Subcutaneous abdominal adipose tissue (tissue), 5 donors: ENCODE data around the gene FRAS1.
"Not testable (repeated sequence)": the region's sequence is repeated elsewhere in the genome, so short reads cannot be mapped to it uniquely, and the experiment has no call there.

ENCODE experiments used
- H3K27ac ChIP-seq: one replicate; pipeline ENCODE4 v1.7.0; 2013; ENCODE audit warnings: low read depth, mild to moderate bottlenecking, inconsistent platforms, low read length, moderate library complexity
- H3K27me3 ChIP-seq, 5 donors: one replicate each; pipeline ENCODE4 v1.7.0; 2013; ENCODE audit warnings: low read length in 5 of 5, inconsistent platforms in 1 of 5; ENCODE audit not compliant: control insufficient read depth in 5 of 5, insufficient read depth in 4 of 5
- H3K36me3 ChIP-seq, 5 donors: one replicate each; pipeline ENCODE4 v1.7.0; 2013; ENCODE audit warnings: low read length in 5 of 5; ENCODE audit not compliant: control insufficient read depth in 5 of 5, insufficient read depth in 5 of 5
- H3K4me1 ChIP-seq, 5 donors: one replicate each; pipeline ENCODE4 v1.7.0; 2013; ENCODE audit warnings: low read length in 5 of 5, mild to moderate bottlenecking in 3 of 5, moderate library complexity in 1 of 5; ENCODE audit not compliant: control insufficient read depth in 5 of 5, insufficient read depth in 5 of 5
- H3K4me3 ChIP-seq, 5 donors: one replicate each; pipeline ENCODE4 v1.7.0; 2013; ENCODE audit warnings: low read length in 5 of 5, low read depth in 1 of 5
- H3K9ac ChIP-seq, 5 donors: one replicate each; pipeline ENCODE4 v1.7.0; 2013; ENCODE audit warnings: low read length in 5 of 5, mild to moderate bottlenecking in 4 of 5, moderate library complexity in 3 of 5
- H3K9me3 ChIP-seq, 5 donors: one replicate each; pipeline ENCODE4 v1.7.0; 2013; ENCODE audit warnings: low read length in 5 of 5; ENCODE audit not compliant: control insufficient read depth in 5 of 5
- donor health status: healthy.
- donor health status: healthy.
- donor health status: healthy.
- donor health status: healthy.
- donor health status: healthy.

The FRAS1 gene

GRCh38 chr4:78247536-78248285 lies 190.6 kb downstream of the FRAS1 start:
- Histone ChIP-seq H3K36me3 (no peaks in the 10 kb centered on the region), H3K27me3 (no peaks in the 10 kb centered on the region), H3K4me1 (no peaks in the 10 kb centered on the region), H3K4me3 (no peak overlapping the region), H3K9ac (no peak overlapping the region), H3K9me3 (peaks cover 0 to 7% (median 4%) of the 10 kb centered on the region in 5 donors), H3K27ac (no peak overlapping the region)

- Histone ChIP-seq H3K4me1 (no peaks in the 10 kb centered on the region), H3K9me3 (peaks cover 3 to 19% (median 10%) of the 10 kb centered on the region in 5 donors), H3K36me3 (no peaks in the 10 kb centered on the region), H3K9ac (no peak overlapping the region), H3K27me3 (no peaks in the 10 kb centered on the region), H3K27ac (no peak overlapping the region), H3K4me3 (no peak overlapping the region)
Observed at GRCh38 chr4:78250500-78250899, 193.4 kb downstream of the FRAS1 start.

GRCh38 chr4:78252773-78253172 lies 195.7 kb downstream of the FRAS1 start:
- not testable (repeated sequence) for H3K36me3 ChIP-seq, H3K4me3 ChIP-seq, H3K4me1 ChIP-seq, H3K27ac ChIP-seq, H3K9ac ChIP-seq, H3K27me3 ChIP-seq
- H3K9me3 ChIP-seq: peaks cover 3 to 19% (median 10%) of the 10 kb centered on the region in 5 donors

- no peak overlapping the region for H3K27ac ChIP-seq
- no peaks in the 10 kb centered on the region for H3K4me1 ChIP-seq
- no peak overlapping the region for H3K4me3 ChIP-seq
- no peaks in the 10 kb centered on the region for H3K36me3 ChIP-seq
- no peak overlapping the region for H3K9ac ChIP-seq
- no peaks in the 10 kb centered on the region for H3K27me3 ChIP-seq
- H3K9me3 ChIP-seq: peaks cover 3 to 19% (median 10%) of the 10 kb centered on the region in 5 donors
Observed at GRCh38 chr4:78254893-78255292, 197.8 kb downstream of the FRAS1 start.

GRCh38 chr4:78265006-78265405 lies 207.9 kb downstream of the FRAS1 start:
- Histone ChIP-seq H3K9me3 (peaks cover 0 to 13% (median 8%) of the 10 kb centered on the region in 5 donors), H3K27me3 (no peaks in the 10 kb centered on the region), H3K36me3 (no peaks in the 10 kb centered on the region), H3K4me1 (peaks cover 0 to 2% (median 0%) of the 10 kb centered on the region in 5 donors), H3K4me3 (no peak overlapping the region), H3K27ac (no peak overlapping the region), H3K9ac (no peak overlapping the region)

- Histone ChIP-seq H3K4me1 (peaks cover 0 to 2% (median 0%) of the 10 kb centered on the region in 5 donors), H3K4me3 (no peak overlapping the region), H3K27me3 (no peaks in the 10 kb centered on the region), H3K27ac (no peak overlapping the region), H3K9ac (no peak overlapping the region), H3K36me3 (no peaks in the 10 kb centered on the region), H3K9me3 (peaks cover 0 to 13% (median 8%) of the 10 kb centered on the region in 5 donors)
Observed at GRCh38 chr4:78267790-78268189, 210.7 kb downstream of the FRAS1 start.

GRCh38 chr4:78268597-78268996 lies 211.5 kb downstream of the FRAS1 start:
- no peak overlapping the region for H3K4me3 ChIP-seq
- H3K36me3 ChIP-seq: no peaks in the 10 kb centered on the region
- H3K9ac ChIP-seq: no peak overlapping the region
- peaks cover 0 to 13% (median 8%) of the 10 kb centered on the region in 5 donors for H3K9me3 ChIP-seq
- peaks cover 0 to 2% (median 0%) of the 10 kb centered on the region in 5 donors for H3K4me1 ChIP-seq
- H3K27me3 ChIP-seq: no peaks in the 10 kb centered on the region
- H3K27ac ChIP-seq: no peak overlapping the region

GRCh38 chr4:78275450-78275849 lies 218.3 kb downstream of the FRAS1 start:
- not testable (repeated sequence) for H3K27me3 ChIP-seq, H3K9me3 ChIP-seq, H3K4me1 ChIP-seq, H3K27ac ChIP-seq, H3K4me3 ChIP-seq, H3K9ac ChIP-seq, H3K36me3 ChIP-seq

GRCh38 chr4:78286281-78286680 lies 229.2 kb downstream of the FRAS1 start:
- H3K9me3 ChIP-seq: no peaks in the 10 kb centered on the region
- no peaks in the 10 kb centered on the region for H3K36me3 ChIP-seq
- H3K9ac ChIP-seq: no peak overlapping the region
- no peaks in the 10 kb centered on the region for H3K27me3 ChIP-seq
- H3K4me3 ChIP-seq: no peak overlapping the region
- no peak overlapping the region for H3K27ac ChIP-seq
- peaks cover 0 to 6% (median 0%) of the 10 kb centered on the region in 5 donors for H3K4me1 ChIP-seq

- no peaks in the 10 kb centered on the region for H3K36me3 ChIP-seq
- peaks cover 0 to 10% (median 5%) of the 10 kb centered on the region in 5 donors for H3K4me1 ChIP-seq
- H3K27ac ChIP-seq: no peak overlapping the region
- H3K4me3 ChIP-seq: no peak overlapping the region
- no peaks in the 10 kb centered on the region for H3K27me3 ChIP-seq
- H3K9me3 ChIP-seq: no peaks in the 10 kb centered on the region
- no peak overlapping the region for H3K9ac ChIP-seq
Observed at GRCh38 chr4:78288327-78288726, 231.2 kb downstream of the FRAS1 start.
